ENCODE results near the gene SECISBP2L.

SECISBP2L gene

DNA sequence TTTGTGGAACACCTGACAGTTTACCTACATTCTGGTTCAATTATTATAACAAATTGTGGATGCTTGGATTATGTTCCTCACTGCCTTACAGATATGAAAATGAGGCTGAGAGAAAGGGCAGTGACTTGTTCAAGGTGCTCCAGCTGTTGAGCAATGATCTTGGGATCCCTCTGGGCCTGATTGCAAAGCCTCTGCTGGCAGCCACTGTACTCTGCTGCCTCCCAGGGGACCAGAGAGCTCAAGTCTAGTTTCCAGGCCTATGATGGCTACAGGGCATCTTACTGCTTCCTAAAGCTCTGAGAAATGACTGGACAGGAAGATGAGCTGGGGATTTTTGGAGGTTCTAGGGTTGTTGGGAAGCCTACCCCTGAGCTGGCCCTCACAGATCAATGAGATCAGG, 80.3 kb downstream of the SECISBP2L start:
- DNase-seq (ENCODE audit: extremely low spot score), result peak; percentile 8

GRCh38 chr15:48964898-48965297, 81.3 kb downstream of the SECISBP2L start:
- TF ChIP-seq HDGF (IDR thresholded peaks at IDR 0.05; ENCODE audit: borderline replicate concordance), result no peak
- no peak for TF ChIP-seq ELF4 (IDR thresholded peaks at IDR 0.05)
- no peak for TF ChIP-seq PKNOX1 (IDR thresholded peaks at IDR 0.05)
- TF ChIP-seq SP1 (IDR thresholded peaks at IDR 0.05), result no peak
- no peak for TF ChIP-seq NFRKB (IDR thresholded peaks at IDR 0.05)
- TF ChIP-seq BHLHE40 (IDR thresholded peaks at IDR 0.05; ENCODE audit: borderline replicate concordance), result no peak
- no peak for TF ChIP-seq L3MBTL2 (conservative IDR thresholded peaks at IDR 0.05)
- TF ChIP-seq FOXA1 (IDR thresholded peaks at IDR 0.05), result no peak
- TF ChIP-seq FOXM1 (IDR thresholded peaks at IDR 0.05; ENCODE audit: borderline replicate concordance), result no peak
- TF ChIP-seq ZNF384 (IDR thresholded peaks at IDR 0.05), result no peak
- TF ChIP-seq CTBP1 (IDR thresholded peaks at IDR 0.05; ENCODE audit: borderline replicate concordance), result no peak
- no peak for TF ChIP-seq ARNT (IDR thresholded peaks at IDR 0.05)
- CTCF ChIA-PET, result interaction anchor here (3.3 to 3.8 kb wide), 2 partner anchors 11 to 103 kb away, joined by 12 to 29 read pairs; no protein-coding TSS in a partner anchor
- DNase-seq (ENCODE audit: extremely low spot score), result no peak
- POLR2A ChIA-PET, result interaction anchor here (1.8 to 5.9 kb wide), 2 partner anchors 10 to 87 kb away, joined by 5 to 35 read pairs; partner anchors contain the start of gene EID1

More for the DNA sequence above, 80.3 kb downstream of the SECISBP2L start:
- ChIA-PET POLR2A (interaction anchor here (1.8 to 5.9 kb wide), 2 partner anchors 9 to 88 kb away, joined by 5 to 35 read pairs; partner anchors contain the start of gene EID1), CTCF (interaction anchor here (1.2 to 3.8 kb wide), 3 partner anchors 10 to 248 kb away, joined by 5 to 29 read pairs (median 12); no protein-coding TSS in a partner anchor)
- TF ChIP-seq LEF1 (IDR thresholded peaks at IDR 0.05; ENCODE audit: borderline replicate concordance) (no peak), ARNT (IDR thresholded peaks at IDR 0.05) (no peak), TARDBP (IDR thresholded peaks at IDR 0.05) (no peak), ELF4 (IDR thresholded peaks at IDR 0.05) (no peak), FOXM1 (IDR thresholded peaks at IDR 0.05; ENCODE audit: borderline replicate concordance) (no peak), FOXK2 (IDR thresholded peaks at IDR 0.05) (no peak), CTBP1 (IDR thresholded peaks at IDR 0.05; ENCODE audit: borderline replicate concordance) (no peak), FOXA1 (IDR thresholded peaks at IDR 0.05) (no peak), L3MBTL2 (conservative IDR thresholded peaks at IDR 0.05) (no peak), PKNOX1 (IDR thresholded peaks at IDR 0.05) (no peak), SUZ12 (IDR thresholded peaks at IDR 0.05) (no peak), NFRKB (IDR thresholded peaks at IDR 0.05) (no peak), ZNF384 (IDR thresholded peaks at IDR 0.05) (no peak), BHLHE40 (IDR thresholded peaks at IDR 0.05; ENCODE audit: borderline replicate concordance) (no peak), HDGF (IDR thresholded peaks at IDR 0.05; ENCODE audit: borderline replicate concordance) (no peak), SP1 (IDR thresholded peaks at IDR 0.05) (no peak)

- no peak for TF ChIP-seq FOXM1 (IDR thresholded peaks at IDR 0.05; ENCODE audit: borderline replicate concordance)
- TF ChIP-seq L3MBTL2 (conservative IDR thresholded peaks at IDR 0.05), result 0 out of 2 replicates have a peak, but pooled peaks have one; percentile 12
- TF ChIP-seq PKNOX1 (IDR thresholded peaks at IDR 0.05), result peak; percentile 88
- peak; percentile 58 for DNase-seq (ENCODE audit: extremely low spot score)
- ChIA-PET POLR2A (interaction anchor here (1.0 to 5.9 kb wide), 3 partner anchors 12 to 86 kb away, joined by 4 to 35 read pairs (median 16); partner anchors contain the start of gene EID1), CTCF (interaction anchor here (0.7 to 3.8 kb wide), 5 partner anchors 12 to 1165 kb away, joined by 3 to 29 read pairs (median 9); partner anchors contain the start of gene EID1)
These were observed 82.6 kb downstream of the SECISBP2L start, which contains the start of gene SHC4 for GRCh38 chr15:48963524-48964113. Gene SHC4 (minus strand): TSS chr15:48963919. CDS start chr15:48963015, 904 bp downstream.

DNA sequence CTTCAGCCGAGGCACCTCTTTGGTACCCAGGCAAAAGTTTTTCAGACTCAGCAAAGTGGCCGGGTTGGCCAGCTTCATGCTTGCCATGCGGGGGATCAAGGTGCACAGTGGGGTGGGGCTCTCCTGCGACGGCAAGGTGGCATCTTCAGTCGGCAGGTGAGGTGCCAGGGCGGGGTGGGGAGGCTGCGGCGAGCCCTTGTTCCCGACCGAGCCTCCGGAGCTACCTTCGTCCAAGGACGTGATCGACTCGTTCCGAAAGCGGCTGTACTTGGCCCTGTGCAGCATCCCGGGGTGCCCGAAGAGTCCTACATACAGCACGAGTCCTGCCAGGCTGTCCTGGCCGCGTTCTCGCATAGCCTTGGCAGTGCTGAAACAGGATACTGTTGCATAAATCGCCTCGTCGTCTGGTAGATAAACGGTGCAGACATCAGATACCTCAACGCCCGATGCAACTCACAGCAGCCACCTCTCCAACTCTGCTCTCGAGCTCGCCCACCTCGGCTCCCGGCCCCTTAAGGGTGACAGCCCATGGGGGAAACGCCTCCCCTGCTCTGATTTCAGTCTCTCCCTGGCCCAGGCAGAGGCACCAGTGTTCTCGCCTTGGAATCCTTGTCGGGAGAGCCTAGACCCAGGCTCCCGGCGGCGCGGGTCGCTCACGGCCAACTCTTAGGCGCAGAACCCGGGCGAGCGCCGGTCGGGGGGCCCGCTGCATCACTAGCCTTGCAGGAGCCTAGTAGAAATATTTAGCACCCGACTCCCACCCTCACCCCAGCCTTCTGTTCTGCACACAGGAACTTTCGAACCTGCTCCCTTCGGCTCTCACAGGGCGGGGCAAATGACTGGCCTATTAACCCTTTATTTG, 83.4 kb downstream of the SECISBP2L start:
- TF ChIP-seq SUZ12 (IDR thresholded peaks at IDR 0.05) (no peak), ELF4 (IDR thresholded peaks at IDR 0.05) (no peak), SP1 (IDR thresholded peaks at IDR 0.05) (no peak), PKNOX1 (IDR thresholded peaks at IDR 0.05) (no peak), BHLHE40 (IDR thresholded peaks at IDR 0.05; ENCODE audit: borderline replicate concordance) (no peak), FOXM1 (IDR thresholded peaks at IDR 0.05; ENCODE audit: borderline replicate concordance) (no peak), FOXK2 (IDR thresholded peaks at IDR 0.05) (no peak), FOXA1 (IDR thresholded peaks at IDR 0.05) (no peak), L3MBTL2 (conservative IDR thresholded peaks at IDR 0.05) (no peak), NFRKB (IDR thresholded peaks at IDR 0.05) (no peak), ZNF384 (IDR thresholded peaks at IDR 0.05) (no peak), HDGF (IDR thresholded peaks at IDR 0.05; ENCODE audit: borderline replicate concordance) (no peak), TARDBP (IDR thresholded peaks at IDR 0.05) (no peak), CTBP1 (IDR thresholded peaks at IDR 0.05; ENCODE audit: borderline replicate concordance) (no peak)
- POLR2A ChIA-PET, result interaction anchor here (1.4 to 5.9 kb wide), 3 partner anchors 12 to 85 kb away, joined by 3 to 35 read pairs (median 16); partner anchors contain the start of gene EID1
- peak; percentile 11 for DNase-seq (ENCODE audit: extremely low spot score)
- CTCF ChIA-PET, result interaction anchor here (0.7 to 3.8 kb wide), 3 partner anchors 13 to 1165 kb away, joined by 9 to 29 read pairs (median 12); no protein-coding TSS in a partner anchor

Data from HEK293T (cell line).